ENCODE data around the gene PHACTR1. TPM values are rescaled to one million over a fixed set of nuclear protein-coding genes. Genes with fewer than 3 reads are reported as not detected.

Gene PHACTR1
- total and polyA plus RNA-seq, 2 donors (not counting 1 experiment from before 2014, with no cell fraction given): 0.60 to 1.2 TPM

GRCh38 chr6:13241364-13241763 lies 524.8 kb downstream of the PHACTR1 start:
- no peak overlapping the region for H3K9ac ChIP-seq (ENCODE audit: insufficient read depth, low read length)
- no peaks in the 10 kb centered on the region for H3K27me3 ChIP-seq (ENCODE audit: control insufficient read depth, insufficient read depth, low read length)
- no peaks in the 10 kb centered on the region for H3K9me3 ChIP-seq (ENCODE audit: control insufficient read depth, insufficient read depth, low read depth, low read length)
- no peak overlapping the region for H3K4me3 ChIP-seq (replicated peaks in 1 of 4; ENCODE audit: control extremely low read depth in 1 of 4, insufficient read depth in 1 of 4, low read depth in 3 of 4, low read length in 4 of 4)
- no peaks in the 10 kb centered on the region for H3K36me3 ChIP-seq (ENCODE audit: control insufficient read depth, insufficient read depth, low read length)
- H3K27ac ChIP-seq (ENCODE audit: insufficient read depth, low read length): no peak overlapping the region
- no peaks in the 10 kb centered on the region for H4K20me1 ChIP-seq (ENCODE audit: control insufficient read depth, extremely low read depth, insufficient read depth, low read length)
- no peaks in the 10 kb centered on the region for H3K79me2 ChIP-seq (ENCODE audit: control insufficient read depth, insufficient read depth, low read length)
- TF ChIP-seq EZH2 (IDR thresholded peaks at IDR 0.05; ENCODE audit: low read length, missing control alignments) (no peak), CTCF (conservative IDR thresholded peaks at IDR 0.05 in 1 of 2, IDR thresholded peaks at IDR 0.05 in 1 of 2; ENCODE audit: low read depth in 1 of 2, low read length in 2 of 2) (no peak)
- no peak overlapping the region for H2AFZ ChIP-seq (ENCODE audit: low read length)
- no peak for DNase-seq (ENCODE audit: low read depth in 2 of 2)
- H3K4me1 ChIP-seq (ENCODE audit: control insufficient read depth, extremely low read depth, insufficient read depth, low read length): no peaks in the 10 kb centered on the region
- H3K4me2 ChIP-seq (ENCODE audit: extremely low read depth, insufficient read depth, low read length): no peak overlapping the region

- Histone ChIP-seq H4K20me1 (ENCODE audit: control insufficient read depth, extremely low read depth, insufficient read depth, low read length) (no peaks in the 10 kb centered on the region), H3K9ac (ENCODE audit: insufficient read depth, low read length) (no peak overlapping the region), H3K27ac (ENCODE audit: insufficient read depth, low read length) (no peak overlapping the region), H3K27me3 (ENCODE audit: control insufficient read depth, insufficient read depth, low read length) (no peaks in the 10 kb centered on the region), H3K4me2 (ENCODE audit: extremely low read depth, insufficient read depth, low read length) (no peak overlapping the region), H3K4me3 (replicated peaks in 1 of 4; ENCODE audit: control extremely low read depth in 1 of 4, insufficient read depth in 1 of 4, low read depth in 3 of 4, low read length in 4 of 4) (no peak overlapping the region), H3K79me2 (ENCODE audit: control insufficient read depth, insufficient read depth, low read length) (no peaks in the 10 kb centered on the region), H3K36me3 (ENCODE audit: control insufficient read depth, insufficient read depth, low read length) (no peaks in the 10 kb centered on the region), H3K9me3 (ENCODE audit: control insufficient read depth, insufficient read depth, low read depth, low read length) (no peaks in the 10 kb centered on the region), H3K4me1 (ENCODE audit: control insufficient read depth, extremely low read depth, insufficient read depth, low read length) (no peaks in the 10 kb centered on the region), H2AFZ (ENCODE audit: low read length) (no peak overlapping the region)
- no peak for DNase-seq (ENCODE audit: low read depth in 2 of 2)
- TF ChIP-seq EZH2 (IDR thresholded peaks at IDR 0.05; ENCODE audit: low read length, missing control alignments) (no peak), CTCF (conservative IDR thresholded peaks at IDR 0.05 in 1 of 2, IDR thresholded peaks at IDR 0.05 in 1 of 2; ENCODE audit: low read depth in 1 of 2, low read length in 2 of 2) (no peak)
Measured at GRCh38 chr6:13242178-13242577, 525.6 kb downstream of the PHACTR1 start.

- Histone ChIP-seq H3K4me3 (replicated peaks in 1 of 4; ENCODE audit: control extremely low read depth in 1 of 4, insufficient read depth in 1 of 4, low read depth in 3 of 4, low read length in 4 of 4) (no peak overlapping the region), H3K79me2 (ENCODE audit: control insufficient read depth, insufficient read depth, low read length) (no peaks in the 10 kb centered on the region), H2AFZ (ENCODE audit: low read length) (no peak overlapping the region), H3K36me3 (ENCODE audit: control insufficient read depth, insufficient read depth, low read length) (no peaks in the 10 kb centered on the region), H3K27ac (ENCODE audit: insufficient read depth, low read length) (no peak overlapping the region), H3K9ac (ENCODE audit: insufficient read depth, low read length) (no peak overlapping the region), H3K27me3 (ENCODE audit: control insufficient read depth, insufficient read depth, low read length) (no peaks in the 10 kb centered on the region), H3K4me2 (ENCODE audit: extremely low read depth, insufficient read depth, low read length) (no peak overlapping the region), H3K4me1 (ENCODE audit: control insufficient read depth, extremely low read depth, insufficient read depth, low read length) (no peaks in the 10 kb centered on the region), H3K9me3 (ENCODE audit: control insufficient read depth, insufficient read depth, low read depth, low read length) (no peaks in the 10 kb centered on the region), H4K20me1 (ENCODE audit: control insufficient read depth, extremely low read depth, insufficient read depth, low read length) (no peaks in the 10 kb centered on the region)
- TF ChIP-seq CTCF (conservative IDR thresholded peaks at IDR 0.05 in 1 of 2, IDR thresholded peaks at IDR 0.05 in 1 of 2; ENCODE audit: low read depth in 1 of 2, low read length in 2 of 2): no peak
- TF ChIP-seq EZH2 (IDR thresholded peaks at IDR 0.05; ENCODE audit: low read length, missing control alignments): no peak
- DNase-seq (ENCODE audit: low read depth in 2 of 2): no peak
Measured at GRCh38 chr6:13242590-13242989, 526.0 kb downstream of the PHACTR1 start.

Measured in fibroblast of lung (primary cell).